ENCODE measurements around the gene CTSZ.
A peak's percentile ranks its signal among the peaks of the same experiment; 100 is the strongest.

CTSZ gene

DNA sequence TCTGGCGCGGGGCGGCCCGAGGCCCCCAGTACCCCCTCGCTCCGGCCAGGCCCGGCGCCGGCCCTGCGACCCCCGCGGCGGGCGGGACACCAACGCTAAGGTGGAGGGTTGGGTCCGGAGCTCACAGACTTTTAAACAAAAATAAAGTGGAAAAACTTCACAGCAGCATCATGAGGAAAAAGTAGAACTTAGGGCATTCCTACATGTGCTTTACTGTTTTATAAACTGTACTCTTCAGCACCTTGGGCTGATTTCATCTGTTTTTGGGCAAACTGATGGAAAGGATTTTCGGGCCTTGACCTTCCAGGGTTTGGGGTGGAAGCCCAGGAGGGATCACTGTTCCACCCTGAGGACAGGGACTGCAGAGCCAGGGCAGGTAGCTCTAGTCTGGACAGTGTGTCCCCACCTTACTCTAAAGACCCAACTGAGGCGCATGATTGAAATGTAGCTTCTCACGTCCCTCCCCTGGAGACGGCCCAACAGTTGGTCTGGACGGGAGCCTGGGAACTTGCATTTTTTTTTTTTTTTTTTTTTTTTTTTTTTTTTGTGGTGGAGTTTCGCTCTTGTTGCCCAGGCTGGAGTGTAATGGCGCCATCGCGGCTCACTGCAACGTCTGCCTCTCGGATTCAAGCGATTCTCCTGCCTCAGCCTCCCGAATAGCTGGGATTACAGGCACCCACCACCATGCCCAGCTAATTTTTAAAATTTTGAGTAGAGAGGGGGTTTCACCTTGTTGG is 25.3 kb downstream of the CTSZ start:
- Histone ChIP-seq H4K20me1 (ENCODE audit: insufficient read depth, low read length) (no peaks in the 10 kb centered on the region), H2AFZ (ENCODE audit: low read length) (no peak overlapping the region), H3K4me1 (ENCODE audit: insufficient read depth, low read length, severe bottlenecking) (peaks cover 48% of the 10 kb centered on the region), H3K27ac (ENCODE audit: low read depth, low read length, poor library complexity, severe bottlenecking) (peak overlapping the region; percentile 48), H3K9me3 (ENCODE audit: low read length) (no peaks in the 10 kb centered on the region), H3K4me3 (ENCODE audit: low read depth, low read length, poor library complexity, severe bottlenecking) (peak overlapping the region; percentile 80), H3F3A (ENCODE audit: insufficient read depth, low read length) (no peaks in the 10 kb centered on the region), H3K4me2 (ENCODE audit: low read length) (peak overlapping the region; percentile 75), H3K36me3 (ENCODE audit: insufficient read depth, low read length) (peaks cover 16% of the 10 kb centered on the region; the same call in 1 of the 2 replicates), H3K9ac (ENCODE audit: low read length) (peak overlapping the region; percentile 82), H3K27me3 (ENCODE audit: insufficient read depth, low read length) (no peaks in the 10 kb centered on the region), H3K79me2 (ENCODE audit: insufficient read depth, low read length) (peaks cover 45% of the 10 kb centered on the region), H3K9me2 (ENCODE audit: low read depth, low read length) (no peaks in the 10 kb centered on the region)
- TF ChIP-seq EZH2 (IDR thresholded peaks at IDR 0.05; ENCODE audit: borderline replicate concordance, low read length): no peak
- TF ChIP-seq, protein P1, sequence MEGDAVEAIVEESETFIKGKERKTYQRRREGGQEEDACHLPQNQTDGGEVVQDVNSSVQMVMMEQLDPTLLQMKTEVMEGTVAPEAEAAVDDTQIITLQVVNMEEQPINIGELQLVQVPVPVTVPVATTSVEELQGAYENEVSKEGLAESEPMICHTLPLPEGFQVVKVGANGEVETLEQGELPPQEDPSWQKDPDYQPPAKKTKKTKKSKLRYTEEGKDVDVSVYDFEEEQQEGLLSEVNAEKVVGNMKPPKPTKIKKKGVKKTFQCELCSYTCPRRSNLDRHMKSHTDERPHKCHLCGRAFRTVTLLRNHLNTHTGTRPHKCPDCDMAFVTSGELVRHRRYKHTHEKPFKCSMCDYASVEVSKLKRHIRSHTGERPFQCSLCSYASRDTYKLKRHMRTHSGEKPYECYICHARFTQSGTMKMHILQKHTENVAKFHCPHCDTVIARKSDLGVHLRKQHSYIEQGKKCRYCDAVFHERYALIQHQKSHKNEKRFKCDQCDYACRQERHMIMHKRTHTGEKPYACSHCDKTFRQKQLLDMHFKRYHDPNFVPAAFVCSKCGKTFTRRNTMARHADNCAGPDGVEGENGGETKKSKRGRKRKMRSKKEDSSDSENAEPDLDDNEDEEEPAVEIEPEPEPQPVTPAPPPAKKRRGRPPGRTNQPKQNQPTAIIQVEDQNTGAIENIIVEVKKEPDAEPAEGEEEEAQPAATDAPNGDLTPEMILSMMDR (IDR thresholded peaks at IDR 0.05; ENCODE audit: low read length): no peak

DNA sequence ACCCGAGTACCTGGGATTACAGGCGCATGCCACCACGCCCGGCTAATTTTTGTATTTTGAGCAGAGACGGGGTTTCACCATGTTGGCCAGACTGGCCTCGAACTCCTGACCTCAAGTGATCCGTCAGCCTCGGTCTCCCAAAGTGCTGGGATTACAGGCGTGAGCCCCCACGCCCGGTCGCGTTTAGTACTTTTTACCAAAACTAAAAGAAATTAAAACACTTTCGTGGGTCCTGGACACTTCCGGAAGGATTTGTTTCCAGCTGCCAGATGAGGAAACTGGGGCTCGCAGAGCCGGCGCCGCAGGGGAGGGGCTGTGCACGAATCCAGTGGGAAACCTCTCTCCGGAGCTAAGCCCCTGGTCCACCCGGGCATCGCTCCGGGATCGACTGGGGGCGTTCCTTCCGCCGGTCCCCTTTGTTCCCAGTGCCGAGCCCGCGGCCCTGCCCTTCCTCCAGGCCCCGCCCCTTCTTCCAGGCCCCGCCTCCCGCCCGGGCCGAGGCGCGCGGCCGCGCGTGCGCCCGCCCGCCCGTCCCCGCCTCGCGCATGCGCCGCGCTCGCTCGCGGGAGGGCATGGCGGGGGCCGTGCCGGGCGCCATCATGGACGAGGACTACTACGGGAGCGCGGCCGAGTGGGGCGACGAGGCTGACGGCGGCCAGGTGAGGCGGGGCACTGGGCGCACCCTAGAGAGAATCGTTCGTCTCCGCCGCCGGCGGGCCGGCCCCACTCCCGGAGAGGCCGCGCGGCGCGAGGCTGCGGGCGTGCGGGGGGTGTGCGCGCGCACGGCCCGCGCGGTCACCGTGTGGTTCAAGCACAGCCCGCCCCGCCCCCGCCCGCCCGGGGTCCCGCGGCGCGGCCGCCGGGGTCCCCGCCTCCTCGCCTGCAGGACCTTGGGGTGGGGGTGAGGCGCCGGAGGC is 26.1 kb downstream of the CTSZ start, which contains the start of gene NELFCD:
Gene NELFCD, plus strand, starts transcription at position 546 of the 917 bp plus-strand sequence. Its CDS starts 54 bp downstream, at position 600.
- Histone ChIP-seq H3K9me2 (ENCODE audit: low read depth, low read length) (no peaks in the 10 kb centered on the region), H2AFZ (ENCODE audit: low read length) (0 out of 2 replicates have a peak within 1 kb of the TSS, but pooled peaks have one; percentile 88), H3K4me3 (ENCODE audit: low read depth, low read length, poor library complexity, severe bottlenecking) (peak within 1 kb of the TSS; percentile 80), H3K4me1 (ENCODE audit: insufficient read depth, low read length, severe bottlenecking) (peaks cover 48% of the 10 kb centered on the region), H3K9ac (ENCODE audit: low read length) (peak within 1 kb of the TSS; percentile 86), H4K20me1 (ENCODE audit: insufficient read depth, low read length) (no peaks in the 10 kb centered on the region), H3K27ac (ENCODE audit: low read depth, low read length, poor library complexity, severe bottlenecking) (peak within 1 kb of the TSS; percentile 48), H3K4me2 (ENCODE audit: low read length) (peak within 1 kb of the TSS; percentile 75), H3K36me3 (ENCODE audit: insufficient read depth, low read length) (peaks cover 7% of the 10 kb centered on the region; the same call in 1 of the 2 replicates), H3K79me2 (ENCODE audit: insufficient read depth, low read length) (peaks cover 44% of the 10 kb centered on the region), H3F3A (ENCODE audit: insufficient read depth, low read length) (no peaks in the 10 kb centered on the region), H3K27me3 (ENCODE audit: insufficient read depth, low read length) (no peaks in the 10 kb centered on the region), H3K9me3 (ENCODE audit: low read length) (no peaks in the 10 kb centered on the region; the same call in none of the 2 replicates)
- TF ChIP-seq, protein P1 (IDR thresholded peaks at IDR 0.05; ENCODE audit: low read length): no peak
- TF ChIP-seq EZH2 (IDR thresholded peaks at IDR 0.05; ENCODE audit: borderline replicate concordance, low read length): no peak

DNA sequence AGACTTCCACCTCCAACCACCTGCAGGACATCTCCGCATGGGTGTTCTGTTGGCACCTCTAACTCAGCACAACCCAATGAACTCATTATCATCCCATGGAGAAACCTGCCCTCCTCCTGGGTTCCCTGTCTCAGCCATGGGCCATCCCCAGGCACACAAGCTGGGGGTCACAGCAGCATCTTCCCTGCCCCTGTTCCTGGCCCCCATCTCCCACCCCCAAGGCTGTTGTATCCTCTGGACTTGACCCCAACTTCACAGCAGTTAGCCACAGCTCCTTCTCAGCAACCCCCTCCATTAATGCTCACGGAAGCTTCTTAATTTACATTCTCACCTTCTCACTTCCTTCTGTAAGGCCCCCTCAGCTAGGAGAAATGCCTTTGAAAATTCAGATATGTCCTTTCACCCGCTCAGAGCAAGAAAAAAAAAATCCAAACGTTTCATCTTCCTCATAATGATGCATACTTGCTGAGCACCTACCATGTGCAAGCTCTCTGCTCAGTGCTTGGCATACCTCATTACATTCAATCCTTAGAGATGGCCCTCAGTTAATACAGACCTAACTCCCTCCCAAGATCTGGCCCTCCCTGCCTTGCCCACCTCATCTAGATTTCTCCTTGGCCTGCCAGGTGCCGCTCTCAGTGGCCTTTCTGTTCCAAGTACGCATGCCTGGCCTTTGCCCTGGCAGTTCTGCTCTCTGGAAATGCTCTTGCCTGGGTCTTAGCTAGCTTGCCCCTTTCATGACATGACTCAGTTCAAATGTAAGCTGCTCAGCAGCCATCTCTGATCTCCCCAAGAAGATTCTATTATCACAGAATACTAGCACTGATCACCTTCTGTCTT is 28.5 kb downstream of the CTSZ start:
- Histone ChIP-seq H3K9me3 (ENCODE audit: low read length) (peaks cover 9% of the 10 kb centered on the region), H3K4me1 (ENCODE audit: insufficient read depth, low read length, severe bottlenecking) (peaks cover 34% of the 10 kb centered on the region), H3K27me3 (ENCODE audit: insufficient read depth, low read length) (no peaks in the 10 kb centered on the region), H3K4me2 (ENCODE audit: low read length) (no peak overlapping the region), H3K4me3 (ENCODE audit: low read depth, low read length, poor library complexity, severe bottlenecking) (no peak overlapping the region), H2AFZ (ENCODE audit: low read length) (no peak overlapping the region), H3K27ac (ENCODE audit: low read depth, low read length, poor library complexity, severe bottlenecking) (no peak overlapping the region), H3K79me2 (ENCODE audit: insufficient read depth, low read length) (peaks cover 20% of the 10 kb centered on the region), H3K9ac (ENCODE audit: low read length) (no peak overlapping the region), H4K20me1 (ENCODE audit: insufficient read depth, low read length) (no peaks in the 10 kb centered on the region), H3K36me3 (ENCODE audit: insufficient read depth, low read length) (no peaks in the 10 kb centered on the region), H3F3A (ENCODE audit: insufficient read depth, low read length) (no peaks in the 10 kb centered on the region), H3K9me2 (ENCODE audit: low read depth, low read length) (no peaks in the 10 kb centered on the region)
- TF ChIP-seq EZH2 (IDR thresholded peaks at IDR 0.05; ENCODE audit: borderline replicate concordance, low read length): no peak
- TF ChIP-seq, protein P1 (IDR thresholded peaks at IDR 0.05; ENCODE audit: low read length): no peak
